HG02623 (cell line): ENCODE measurements around the gene ZNF708.
"Not testable (repeated sequence)": the region's sequence is repeated elsewhere in the genome, so short reads cannot be mapped to it uniquely, and the experiment has no call there.

Source experiments
- ATAC-seq: cut with Tn5 transposase; IDR thresholded peaks from one replicate; pipeline ENCODE4 v1.9.1; 2021; ENCODE audit warnings: moderate library complexity; ENCODE audit not compliant: unreplicated experiment

The ZNF708 gene

DNA sequence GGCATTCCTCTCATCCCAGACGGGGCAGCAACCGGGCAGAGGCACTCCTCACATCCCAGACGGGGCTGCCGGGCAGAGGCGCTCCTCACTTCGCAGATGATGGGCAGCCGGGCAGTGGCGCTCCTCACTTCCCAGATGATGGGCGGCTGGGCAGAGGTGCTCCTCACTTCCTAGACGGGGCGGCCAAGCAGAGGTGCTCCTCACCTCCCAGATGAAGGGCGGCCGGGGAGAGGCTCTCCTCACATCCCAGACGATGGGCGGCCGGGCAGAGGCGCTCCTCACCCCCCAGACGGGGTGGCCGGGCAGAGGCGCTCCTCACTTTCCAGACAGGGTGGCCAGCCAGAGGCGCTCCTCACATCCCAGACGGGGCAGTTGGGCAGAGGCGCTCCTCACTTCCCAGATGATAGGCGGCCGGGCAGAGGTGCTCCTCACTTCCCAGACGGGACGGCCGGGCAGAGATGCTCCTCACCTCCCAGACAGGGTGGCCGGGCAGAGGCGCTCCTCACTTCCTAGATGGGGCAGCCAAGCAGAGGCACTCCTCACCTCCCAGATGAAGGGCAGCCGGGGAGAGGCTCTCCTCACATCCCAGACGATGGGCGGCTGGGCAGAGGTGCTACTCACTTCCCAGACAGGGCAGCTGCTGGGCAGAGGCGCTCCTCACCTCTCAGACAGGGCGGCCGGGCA, 68.9 kb downstream of the ZNF708 start:
- ATAC-seq, result no peak

DNA sequence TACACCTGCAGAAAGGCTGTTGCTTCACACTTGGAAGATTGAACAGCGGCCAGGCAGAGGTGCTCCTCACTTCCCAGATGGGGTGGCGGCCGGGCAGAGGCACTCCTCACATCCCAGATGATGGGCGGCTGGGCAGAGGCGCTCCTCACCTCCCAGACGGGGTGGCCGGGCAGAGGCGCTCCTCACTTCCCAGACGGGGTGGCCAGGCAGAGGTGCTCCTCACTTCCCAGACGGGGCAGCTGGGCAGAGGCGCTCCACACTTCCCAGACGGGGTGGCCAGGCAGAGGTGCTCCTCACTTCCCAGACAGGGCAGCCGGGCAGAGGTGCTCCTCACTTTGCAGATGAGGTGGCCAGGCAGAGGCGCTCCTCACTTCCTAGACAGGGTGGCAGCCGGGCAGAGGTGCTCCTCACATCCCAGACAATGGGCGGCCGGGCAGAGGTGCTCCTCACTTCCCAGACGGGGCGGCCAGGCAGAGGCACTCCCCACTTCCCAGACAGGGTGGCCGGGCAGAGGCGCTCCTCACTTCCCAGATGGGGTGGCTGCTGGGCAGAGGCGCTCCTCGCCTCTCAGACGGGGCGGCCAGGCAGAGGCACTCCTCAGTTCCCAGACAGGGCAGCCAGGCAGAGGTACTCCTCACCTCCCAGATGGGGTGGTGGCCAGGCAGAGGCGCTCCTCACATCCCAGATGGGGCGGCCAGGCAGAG, 69.6 kb downstream of the ZNF708 start:
- not testable (repeated sequence) for ATAC-seq

DNA sequence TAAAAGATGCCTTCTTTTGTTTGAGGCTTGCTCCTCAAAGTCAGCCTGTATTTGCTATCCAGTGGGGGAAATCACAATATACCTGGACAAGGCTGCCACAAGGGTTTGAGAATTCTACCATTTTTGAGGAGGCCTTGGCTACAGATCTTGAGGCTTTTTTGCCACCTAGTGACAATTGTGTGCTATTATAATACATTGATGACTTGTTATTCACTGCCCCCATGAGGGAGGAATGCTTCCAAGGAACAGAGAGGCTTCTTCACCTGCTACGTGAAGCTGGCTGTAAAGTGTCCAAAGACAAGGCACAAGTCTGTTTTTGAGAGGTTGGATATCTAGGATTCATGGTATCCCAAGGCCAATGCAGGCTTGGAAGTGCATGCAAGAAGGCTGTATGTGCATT, 72.5 kb downstream of the ZNF708 start:
- no peak for ATAC-seq
